Esophagus (tissue), 2 donors: Measurements from ENCODE around the gene APC2. TPM values are rescaled to one million over a fixed set of nuclear protein-coding genes. Genes with fewer than 3 reads are reported as not detected.
"Not testable (repeated sequence)": the region's sequence is repeated elsewhere in the genome, so short reads cannot be mapped to it uniquely, and the experiment has no call there.

Experiments
- H3K27ac ChIP-seq, 2 donors: one replicate each; pipeline ENCODE4 v1.5.1; 2013; ENCODE audit warnings: low read depth in 2 of 2, mild to moderate bottlenecking in 2 of 2, inconsistent platforms in 1 of 2, low read length in 1 of 2, moderate library complexity in 1 of 2
- H3K27me3 ChIP-seq, 2 donors: one replicate each; pipeline ENCODE4 v1.6.1; 2013; ENCODE audit warnings: low read length in 2 of 2, control low read depth in 1 of 2, mild to moderate bottlenecking in 1 of 2; ENCODE audit not compliant: insufficient read depth in 2 of 2, control insufficient read depth in 1 of 2
- H3K36me3 ChIP-seq, 2 donors: one replicate each; pipeline ENCODE4 v1.6.1; 2013; ENCODE audit warnings: low read length in 1 of 2; ENCODE audit not compliant: control insufficient read depth in 2 of 2, insufficient read depth in 2 of 2
- H3K4me1 ChIP-seq, 2 donors: one replicate each; pipeline ENCODE4 v1.6.1; 2013; ENCODE audit warnings: low read length in 1 of 2; ENCODE audit not compliant: control insufficient read depth in 2 of 2, insufficient read depth in 2 of 2
- H3K4me3 ChIP-seq, 2 donors: one replicate each; pipeline ENCODE4 v1.5.1; 2013; ENCODE audit warnings: low read length in 2 of 2, mild to moderate bottlenecking in 2 of 2, low read depth in 1 of 2, moderate library complexity in 1 of 2
- H3K9me3 ChIP-seq, 2 donors: one replicate each; pipeline ENCODE4 v1.6.1; 2013; ENCODE audit warnings: mild to moderate bottlenecking in 2 of 2, low read depth in 1 of 2, low read length in 1 of 2, moderate library complexity in 1 of 2; ENCODE audit not compliant: control insufficient read depth in 2 of 2, insufficient read depth in 1 of 2
- WGBS, 2 donors: extraction: QIAGEN DNeasy Blood & Tissue Kit; methylation state at CpG; one replicate each; pipeline ENCODE4 v1.1.7; 2013; 5-methylcytosine and 5-hydroxymethylcytosine counted together
- polyA plus RNA-seq, 2 donors: library from polyadenylated mRNA; stranded (reverse); fragments of 200-250 nt; gene quantifications; one replicate each; pipeline ENCODE4 v1.2.3, GENCODE V29; 2013
- donor health status: healthy with polysubstance abuse.
- donor health status: Bipolar disorder and iron deficiency.

The APC2 gene
- polyA plus RNA-seq, 2 donors: 0.02 to 0.10 TPM

DNA sequence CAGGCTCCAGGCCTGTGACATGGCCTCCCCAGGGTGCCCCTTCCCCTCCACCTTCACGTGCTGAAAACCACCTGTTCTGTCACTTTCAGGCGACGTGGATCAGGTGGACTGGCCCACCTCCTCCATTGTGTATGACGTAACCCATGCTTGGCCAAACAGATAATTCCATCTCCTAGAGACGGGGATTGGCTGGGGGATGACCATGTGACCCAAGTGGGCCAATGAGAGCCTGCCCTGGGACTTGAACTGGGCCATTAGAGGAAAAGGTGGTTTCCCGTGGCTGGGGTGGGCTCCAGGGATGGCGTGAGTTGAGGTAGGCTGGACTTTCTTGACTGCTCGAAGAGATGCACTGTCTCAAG lies 66.5 kb downstream of the APC2 start:
- peaks cover 0 to 4% of the 10 kb centered on the region in 2 donors for H3K9me3 ChIP-seq
- H3K4me3 ChIP-seq: no peak overlapping the region
- H3K27ac ChIP-seq: no peak overlapping the region
- no peaks in the 10 kb centered on the region for H3K36me3 ChIP-seq
- peaks cover 4 to 7% of the 10 kb centered on the region in 2 donors for H3K4me1 ChIP-seq
- no peaks in the 10 kb centered on the region for H3K27me3 ChIP-seq
- 69 to 75% methylated on average over 8 of the region's 8 CpGs for WGBS, 2 donors

DNA sequence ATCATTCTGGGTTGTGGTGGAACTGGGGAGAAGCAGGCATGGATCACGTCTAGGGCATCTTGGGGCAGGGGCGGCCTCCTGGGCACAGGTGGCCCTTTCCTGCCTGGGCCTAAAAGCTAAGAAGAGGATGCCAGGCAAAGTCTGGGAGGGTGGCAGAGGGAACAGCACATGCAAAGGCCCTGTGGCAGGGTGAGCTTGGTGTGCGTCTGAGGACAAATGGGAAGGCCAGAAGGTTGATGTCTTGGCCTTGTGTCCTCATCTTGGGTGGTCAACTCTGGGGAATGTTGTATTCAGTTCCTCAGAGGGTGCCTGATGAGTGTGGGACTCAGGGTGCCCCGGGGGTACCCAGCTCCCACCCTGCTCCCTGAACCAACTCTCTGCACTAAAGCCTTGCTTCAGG lies 68.5 kb downstream of the APC2 start:
- Histone ChIP-seq H3K4me1 (no peaks in the 10 kb centered on the region), H3K27ac (no peak overlapping the region), H3K36me3 (no peaks in the 10 kb centered on the region), H3K9me3 (peaks cover 0 to 4% of the 10 kb centered on the region in 2 donors), H3K4me3 (no peak overlapping the region), H3K27me3 (peaks cover 0 to 1% of the 10 kb centered on the region in 2 donors)
- 86 to 88% methylated on average over 4 of the region's 4 CpGs for WGBS, 2 donors

DNA sequence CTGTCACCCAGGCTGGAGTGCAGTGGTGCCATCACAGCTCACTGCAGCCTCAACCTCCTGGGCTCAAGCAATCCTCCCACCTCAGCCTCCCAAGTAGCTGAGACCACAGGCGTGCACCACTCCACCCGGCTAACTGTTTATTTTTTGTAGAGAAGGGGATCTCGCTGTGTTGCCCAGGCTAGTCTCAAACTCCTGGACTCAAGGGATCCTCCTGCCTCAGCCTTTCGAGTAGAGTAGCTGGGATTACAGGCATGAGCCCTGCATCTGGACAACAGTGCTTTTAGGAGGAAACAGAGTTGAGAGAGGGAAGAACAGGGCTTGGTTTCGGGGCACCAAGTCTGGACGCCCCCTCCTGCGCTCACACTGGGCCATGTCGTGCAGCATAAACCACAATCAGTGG lies 69.9 kb downstream of the APC2 start:
- H3K27ac ChIP-seq, H3K4me3 ChIP-seq, H3K4me1 ChIP-seq, H3K9me3 ChIP-seq, H3K27me3 ChIP-seq, H3K36me3 ChIP-seq: not testable (repeated sequence)
- WGBS, 2 donors: 84 to 93% methylated on average over 8 of the region's 8 CpGs

DNA sequence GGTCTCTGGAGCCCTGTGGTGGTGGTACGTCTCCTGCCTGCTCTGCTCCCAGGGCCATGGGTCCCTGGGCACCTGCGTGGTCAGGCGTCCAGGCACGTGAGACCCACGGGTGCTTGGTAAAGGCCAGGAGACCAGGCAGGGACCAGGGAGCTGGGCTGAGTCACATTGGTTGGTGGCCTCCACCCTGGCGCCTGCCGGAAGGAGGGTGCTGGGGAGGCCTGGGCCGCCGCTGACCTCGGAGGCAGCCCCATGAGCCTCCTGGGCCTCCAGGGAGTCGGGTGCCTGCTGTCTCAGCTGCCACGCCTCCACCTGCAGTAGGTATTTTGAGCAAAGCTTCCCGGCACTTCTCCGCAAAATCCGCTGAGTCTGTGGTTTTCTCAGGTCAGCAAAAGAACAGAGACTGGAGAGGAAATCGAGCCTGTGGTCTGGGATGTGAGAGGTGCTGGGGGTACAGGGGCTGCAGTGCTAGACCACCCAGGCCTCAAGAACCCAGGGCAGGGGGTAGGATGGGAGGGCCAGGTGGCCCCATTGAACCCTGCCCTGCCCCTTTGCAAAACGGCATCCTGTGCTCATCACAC lies 70.4 kb downstream of the APC2 start:
- peaks cover 0 to 4% of the 10 kb centered on the region in 2 donors for H3K27me3 ChIP-seq
- H3K27ac ChIP-seq: no peak overlapping the region
- H3K4me3 ChIP-seq: no peak overlapping the region
- H3K9me3 ChIP-seq: peaks cover 0 to 4% of the 10 kb centered on the region in 2 donors
- no peaks in the 10 kb centered on the region for H3K36me3 ChIP-seq
- WGBS, 2 donors: 76 to 81% methylated on average over 17 of the region's 17 CpGs
- H3K4me1 ChIP-seq: peaks cover 3 to 4% of the 10 kb centered on the region in 2 donors

DNA sequence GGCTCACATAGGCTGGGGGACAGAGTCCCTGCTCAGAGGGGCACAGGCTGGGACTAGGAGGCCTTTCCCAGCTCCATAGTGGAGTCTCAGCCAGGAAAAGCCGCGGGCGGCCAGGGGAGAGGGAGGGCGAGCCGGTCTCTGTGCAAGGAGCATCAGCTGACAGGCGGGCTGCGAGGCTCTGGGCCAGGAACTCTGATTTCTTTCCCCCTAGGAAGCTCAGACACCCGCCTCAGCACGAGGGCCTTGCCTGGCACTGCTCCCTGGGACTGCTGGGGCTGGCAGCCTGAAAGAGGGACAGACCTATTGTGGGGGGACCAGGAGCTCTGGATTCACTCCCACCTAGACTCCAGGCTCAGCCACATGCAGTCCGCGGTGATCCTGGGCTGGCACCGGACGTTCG lies 71.7 kb downstream of the APC2 start:
- Histone ChIP-seq H3K4me1 (peaks cover 3 to 4% of the 10 kb centered on the region in 2 donors), H3K27me3 (peaks cover 0 to 7% of the 10 kb centered on the region in 2 donors), H3K4me3 (no peak overlapping the region), H3K9me3 (peaks cover 0 to 4% of the 10 kb centered on the region in 2 donors), H3K27ac (no peak overlapping the region), H3K36me3 (no peaks in the 10 kb centered on the region)
- 60 to 63% methylated on average over 14 of the region's 14 CpGs for WGBS, 2 donors

DNA sequence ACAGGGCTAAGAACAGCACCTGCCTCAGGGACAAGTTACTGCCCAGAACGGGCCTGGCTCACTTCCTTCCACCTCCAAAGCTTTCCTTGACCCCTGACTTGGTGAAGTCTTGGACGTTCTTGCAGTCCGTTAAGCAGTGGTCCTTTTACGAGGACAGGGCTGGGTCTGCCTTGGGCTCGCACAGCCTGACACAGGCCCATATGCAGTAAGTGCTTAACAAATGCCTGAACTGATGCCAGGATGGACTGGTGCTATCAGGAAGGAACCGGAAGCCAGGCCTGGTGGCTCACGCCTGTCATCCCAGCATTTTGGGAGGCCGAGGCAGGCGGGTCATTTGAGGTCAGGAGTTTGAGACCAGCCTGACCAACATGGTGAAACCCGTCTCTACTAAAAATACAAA lies 72.1 kb downstream of the APC2 start:
- Histone ChIP-seq H3K4me3 (no peak overlapping the region), H3K27ac (no peak overlapping the region), H3K27me3 (peaks cover 0 to 7% of the 10 kb centered on the region in 2 donors), H3K4me1 (peaks cover 3 to 4% of the 10 kb centered on the region in 2 donors), H3K36me3 (no peaks in the 10 kb centered on the region), H3K9me3 (peaks cover 3 to 4% of the 10 kb centered on the region in 2 donors)
- 67 to 74% methylated on average over 10 of the region's 10 CpGs for WGBS, 2 donors

DNA sequence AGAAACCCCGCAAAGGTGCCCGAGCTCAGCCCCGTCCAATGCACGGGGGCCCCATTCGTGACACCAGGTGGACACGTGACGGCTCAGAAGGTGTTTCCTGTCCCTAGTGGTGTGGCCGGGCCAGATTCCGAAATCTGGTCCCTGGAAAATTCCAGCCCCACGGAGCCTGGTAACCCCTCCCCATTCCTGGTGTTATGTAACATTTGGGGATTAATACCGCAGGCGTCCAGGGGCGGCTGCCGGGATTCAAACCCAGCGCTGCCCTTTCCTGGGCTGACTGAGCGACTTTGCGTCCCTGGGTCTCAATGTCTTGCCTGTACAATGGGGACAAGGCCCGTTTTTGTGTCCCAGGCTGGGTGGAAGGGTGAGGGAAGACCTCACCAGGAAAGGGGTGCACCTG lies 72.9 kb downstream of the APC2 start:
- Histone ChIP-seq H3K9me3 (peaks cover 3 to 7% of the 10 kb centered on the region in 2 donors), H3K36me3 (no peaks in the 10 kb centered on the region), H3K4me3 (no peak overlapping the region), H3K27me3 (peaks cover 0 to 7% of the 10 kb centered on the region in 2 donors), H3K4me1 (peaks cover 3 to 4% of the 10 kb centered on the region in 2 donors), H3K27ac (no peak overlapping the region)
- 48 to 52% methylated on average over 18 of the region's 18 CpGs for WGBS, 2 donors

Other genes with a start within 250 kb of the APC2 start
- gene STK11, start 244.3 kb upstream of the APC2 start, polyA plus RNA-seq: 10 to 100 TPM; 38.8 to 61.4 TPM
- gene CBARP, start 212.1 kb upstream of the APC2 start, polyA plus RNA-seq: 1 to 10 TPM in 1 of 2 donors, under 1 TPM in 1; 0.95 to 1.3 TPM
- 100 to 1,000 TPM; 234 to 289 TPM for gene ATP5F1D, start 208.4 kb upstream of the APC2 start, polyA plus RNA-seq
- gene MIDN, start 201.5 kb upstream of the APC2 start, polyA plus RNA-seq: 10 to 100 TPM; 36.4 to 38.7 TPM
- 100 to 1,000 TPM; 231 to 265 TPM for gene CIRBP, start 180.8 kb upstream of the APC2 start, polyA plus RNA-seq
- 10 to 100 TPM; 45.8 to 46.7 TPM for gene FAM174C, start 174.6 kb upstream of the APC2 start, polyA plus RNA-seq
- under 1 TPM; 0.18 to 0.39 TPM for gene EFNA2, start 164.2 kb upstream of the APC2 start, polyA plus RNA-seq
- gene NDUFS7, start 66.2 kb upstream of the APC2 start, polyA plus RNA-seq: 100 to 1,000 TPM; 106 to 160 TPM
- gene GAMT, start 48.6 kb upstream of the APC2 start, polyA plus RNA-seq: 10 to 100 TPM; 10.9 to 18.4 TPM
- gene DAZAP1, start 42.5 kb upstream of the APC2 start, polyA plus RNA-seq: 10 to 100 TPM; 64.9 to 75.3 TPM
- 1,000 to 10,000 TPM; 2,888 to 3,260 TPM for gene RPS15, start 11.7 kb upstream of the APC2 start, polyA plus RNA-seq
- 10 to 100 TPM; 17.8 to 28.1 TPM for gene C19orf25, start 29.1 kb downstream of the APC2 start, polyA plus RNA-seq
- gene PCSK4, start 40.2 kb downstream of the APC2 start, polyA plus RNA-seq: 1 to 10 TPM; 1.9 to 4.0 TPM
- gene REEP6, start 41.1 kb downstream of the APC2 start, polyA plus RNA-seq: 10 to 100 TPM; 10.1 to 14.4 TPM
- 10 to 100 TPM; 10.9 to 13.0 TPM for gene ADAMTSL5, start 62.9 kb downstream of the APC2 start, polyA plus RNA-seq
- under 1 TPM; 0.13 to 0.53 TPM for gene PLK5, start 74.0 kb downstream of the APC2 start, polyA plus RNA-seq
- gene MEX3D, start 118.2 kb downstream of the APC2 start, polyA plus RNA-seq: 1 to 10 TPM; 2.8 to 8.4 TPM
- gene MBD3, start 142.7 kb downstream of the APC2 start, polyA plus RNA-seq: 10 to 100 TPM; 50.0 to 72.8 TPM
- 100 to 1,000 TPM in 1 of 2 donors, 10 to 100 TPM in 1; 70.5 to 105 TPM for gene UQCR11, start 155.3 kb downstream of the APC2 start, polyA plus RNA-seq
- gene TCF3, start 202.5 kb downstream of the APC2 start, polyA plus RNA-seq: 10 to 100 TPM; 23.1 to 27.1 TPM